ELF-1 (cell line): ENCODE data around the gene MAST4.

Source experiments
- DNase-seq: peaks from one replicate; pipeline ENCODE4 v3.0.0-alpha.2; 2016; ENCODE audit warnings: low read depth, low spot score

Gene MAST4

DNA sequence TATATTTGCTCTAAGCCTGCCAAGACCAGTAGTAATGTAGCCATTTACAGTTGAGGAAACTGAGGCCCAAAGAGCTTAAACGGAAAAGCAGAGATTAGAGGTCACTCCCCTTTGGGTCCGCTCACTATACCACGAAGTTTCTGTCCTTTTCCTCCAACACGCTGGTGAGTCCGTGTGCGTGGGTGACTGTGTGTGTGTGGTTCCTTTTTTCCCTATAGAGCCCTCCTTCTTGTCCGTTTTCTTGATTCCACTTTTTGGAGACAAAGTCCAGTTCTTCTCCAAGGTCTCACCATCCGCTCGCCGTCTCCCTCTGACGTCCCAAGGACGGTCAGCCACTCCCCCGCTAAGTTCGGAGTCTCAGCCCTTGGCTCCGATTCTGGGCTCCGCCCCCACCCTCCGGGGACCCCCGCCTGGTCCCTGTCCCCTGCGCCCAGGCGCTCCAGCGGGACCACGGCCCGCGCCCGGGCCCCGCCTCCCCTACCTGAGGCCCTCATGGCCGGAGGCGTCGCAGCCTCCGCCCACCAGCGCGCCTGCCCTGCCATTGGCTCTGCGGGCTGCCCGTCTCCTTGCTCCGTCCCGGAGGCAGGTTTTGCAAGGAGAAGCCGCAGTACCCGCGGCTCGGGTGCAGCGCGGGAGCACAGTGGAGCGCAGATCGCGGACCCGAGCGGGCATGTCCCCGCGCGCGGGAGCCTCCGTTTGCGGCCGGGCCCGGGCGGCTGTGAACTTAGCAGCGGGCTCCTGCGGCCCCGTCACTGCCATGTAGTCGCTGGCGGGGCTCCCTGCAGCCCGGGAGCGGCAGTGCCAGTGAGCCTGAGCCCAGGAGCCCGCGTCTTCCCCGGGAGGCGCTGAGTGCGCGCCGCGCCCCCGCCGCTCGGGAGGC lies at the start of gene MAST4:
MAST4 (plus strand) TSS at position 638 of the 880 bp plus-strand sequence. CDS start 263 bp downstream, outside the sequence.
- peak; percentile 94 for DNase-seq

DNA sequence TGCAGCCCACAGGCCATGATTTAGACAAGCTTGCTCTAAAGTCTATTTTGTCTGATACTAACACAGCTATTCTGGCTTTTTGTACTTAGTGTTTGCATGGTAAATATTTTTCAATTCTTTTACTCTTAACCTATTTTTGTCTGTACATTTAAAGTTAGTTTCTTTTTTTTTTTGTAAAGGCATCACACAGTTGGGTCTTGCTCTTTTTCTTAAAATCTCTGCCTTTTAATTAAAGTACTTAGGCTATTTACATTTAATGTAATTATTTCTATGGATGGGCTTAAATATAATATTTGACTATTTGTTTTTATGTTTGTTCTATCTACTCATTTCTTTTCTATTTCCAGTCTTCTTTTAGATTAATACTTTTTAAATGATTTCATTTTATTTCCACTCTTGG lies 49.7 kb upstream of the MAST4 start:
- DNase-seq, result no peak

DNA sequence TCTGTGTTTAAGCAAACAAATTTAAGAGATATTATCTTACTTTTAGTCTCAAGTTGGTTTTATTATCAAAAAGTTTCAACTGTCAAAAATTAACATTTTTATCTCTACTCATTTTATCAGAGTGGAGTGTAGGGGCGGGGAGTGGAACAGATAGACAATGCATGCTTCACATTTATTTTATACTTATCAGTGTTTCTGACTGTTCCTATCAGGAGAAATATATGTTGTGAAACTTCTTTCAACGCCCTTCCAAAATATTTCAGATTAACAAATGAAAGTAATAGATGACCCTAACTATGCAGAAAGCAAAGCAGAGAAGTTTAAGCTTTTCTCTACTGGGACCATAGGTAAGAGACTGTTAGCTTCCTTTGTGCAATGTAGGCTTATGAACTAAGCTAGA lies 44.9 kb upstream of the MAST4 start:
- no peak for DNase-seq

DNA sequence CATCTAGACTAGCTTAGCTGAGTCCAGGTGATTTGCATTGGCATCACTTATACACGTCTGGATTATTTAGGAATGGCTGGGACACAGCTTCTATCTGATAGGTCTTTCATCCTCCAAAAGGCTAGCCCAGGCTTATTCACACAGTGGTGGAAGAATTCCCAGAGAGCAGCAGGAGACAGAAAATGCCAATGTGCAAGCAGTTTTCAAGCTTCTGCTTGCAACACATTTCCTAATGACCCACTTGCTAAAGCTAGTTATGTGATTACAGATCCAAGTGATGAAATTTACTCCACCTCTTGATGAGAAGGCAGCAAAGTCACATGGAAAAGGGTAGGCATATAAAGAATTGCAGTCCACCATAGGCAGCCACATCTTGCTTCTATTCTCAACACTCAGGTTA lies 44.2 kb upstream of the MAST4 start:
- DNase-seq, result no peak

DNA sequence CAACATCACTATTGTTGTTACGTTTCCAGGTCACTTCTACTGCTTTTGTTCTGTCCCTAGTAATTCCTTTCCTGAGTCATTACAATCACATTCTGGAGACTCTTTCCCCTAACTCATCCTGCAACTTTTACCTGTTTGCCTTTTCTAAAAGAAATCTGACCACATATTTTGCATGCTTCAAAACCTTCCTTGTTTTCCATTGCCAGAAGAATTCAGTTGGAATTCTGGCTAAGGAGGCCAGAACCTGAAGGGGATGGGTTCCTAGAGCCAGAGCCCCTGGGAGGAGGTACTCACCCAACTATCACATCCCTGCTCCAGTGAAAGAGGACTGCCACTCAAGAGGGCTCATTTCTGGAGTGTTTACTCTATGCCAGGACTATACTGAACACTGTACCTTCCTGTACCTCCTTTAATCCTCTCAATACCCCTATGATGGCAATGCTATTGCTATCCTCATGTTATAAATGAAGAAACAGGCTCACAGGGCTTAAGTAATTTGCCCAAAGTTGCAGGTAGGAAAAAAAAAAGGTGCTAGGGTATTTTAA lies 42.8 kb upstream of the MAST4 start:
- peak; percentile 6 for DNase-seq

DNA sequence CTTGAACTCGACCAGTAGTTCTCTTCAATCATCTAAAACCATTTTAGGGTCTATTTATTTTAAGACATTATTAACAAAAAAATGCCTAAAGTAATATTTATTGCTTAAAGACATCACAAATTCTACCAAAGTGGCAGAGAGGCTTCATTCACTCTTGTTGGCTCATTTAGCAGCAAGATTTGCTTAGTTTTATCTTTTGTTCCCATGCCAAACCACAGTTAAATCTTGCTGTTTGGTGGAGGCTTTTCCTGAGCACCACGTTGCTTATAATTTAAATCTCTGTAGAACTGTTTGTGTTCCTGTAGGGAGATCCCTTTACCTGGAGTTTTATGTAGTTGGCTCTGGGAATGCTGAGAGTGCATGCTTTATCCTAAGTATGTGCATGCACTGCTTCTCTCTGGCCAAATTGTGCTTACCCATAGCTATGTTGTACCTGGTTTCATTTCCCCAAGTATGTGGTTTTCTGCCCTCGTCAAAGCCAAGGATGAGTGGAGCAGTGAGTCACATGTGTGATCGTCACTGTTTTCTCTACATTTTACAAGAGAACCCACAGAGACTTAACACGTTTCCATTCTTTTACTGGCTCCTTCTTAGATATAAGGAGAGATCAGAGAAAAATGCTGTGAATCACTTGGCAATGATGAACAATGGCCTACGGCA lies 42.1 kb upstream of the MAST4 start:
- no peak for DNase-seq

DNA sequence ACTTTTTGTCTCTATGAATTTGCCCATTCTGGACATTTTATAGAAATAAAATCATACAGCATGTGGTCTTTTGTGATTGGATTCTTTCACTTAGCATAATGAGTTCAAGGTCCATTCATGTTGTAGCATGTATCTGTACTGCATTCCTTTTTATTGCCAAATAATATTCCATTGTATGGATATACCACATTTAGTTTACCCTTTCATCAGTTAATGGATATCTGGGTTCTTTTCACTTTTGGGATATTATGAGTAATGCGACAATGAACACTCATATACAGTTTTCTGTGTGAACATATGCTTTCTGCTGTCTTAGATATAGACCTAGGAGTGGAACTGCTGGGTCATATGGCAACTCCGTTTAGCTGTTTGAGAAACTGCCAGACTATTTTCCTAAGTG lies 41.3 kb upstream of the MAST4 start:
- no peak for DNase-seq

DNA sequence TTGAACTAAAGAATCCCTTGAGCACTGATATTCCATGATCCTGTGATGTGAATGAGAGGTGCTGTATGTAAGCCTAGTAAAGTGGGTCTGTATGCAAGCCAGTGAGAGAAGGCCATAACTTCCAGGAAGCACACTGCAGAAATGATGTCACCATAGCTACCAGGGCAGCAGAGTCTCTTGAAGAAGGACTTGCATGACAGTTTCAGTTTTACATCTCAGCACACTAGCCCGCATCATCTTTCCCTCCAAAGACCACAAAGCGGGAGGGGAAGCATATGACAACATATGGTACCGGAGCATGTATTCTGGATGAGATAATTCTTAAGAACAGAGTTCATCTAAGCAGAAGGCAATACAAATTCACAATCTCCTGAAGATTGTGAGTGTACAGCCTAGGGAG lies 37.6 kb upstream of the MAST4 start:
- no peak for DNase-seq

DNA sequence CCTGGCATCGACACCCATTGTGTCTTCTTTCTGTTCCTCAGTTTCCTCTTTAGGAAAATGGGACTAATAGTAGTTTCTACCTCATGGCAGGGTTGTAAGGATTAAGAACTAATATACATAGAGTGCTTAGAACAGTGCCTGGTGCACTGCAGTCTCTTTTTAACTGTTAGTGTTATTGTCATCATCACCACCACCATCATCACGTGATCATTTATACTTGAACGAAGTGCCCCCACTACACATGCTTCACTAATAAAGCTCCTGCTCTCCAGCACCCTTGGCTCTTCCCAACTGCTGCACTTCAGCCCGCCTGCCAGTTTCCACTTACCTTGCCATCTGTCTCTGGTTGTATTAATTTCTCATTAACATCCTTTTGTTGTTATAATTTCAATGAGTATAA lies 35.8 kb upstream of the MAST4 start:
- no peak for DNase-seq

DNA sequence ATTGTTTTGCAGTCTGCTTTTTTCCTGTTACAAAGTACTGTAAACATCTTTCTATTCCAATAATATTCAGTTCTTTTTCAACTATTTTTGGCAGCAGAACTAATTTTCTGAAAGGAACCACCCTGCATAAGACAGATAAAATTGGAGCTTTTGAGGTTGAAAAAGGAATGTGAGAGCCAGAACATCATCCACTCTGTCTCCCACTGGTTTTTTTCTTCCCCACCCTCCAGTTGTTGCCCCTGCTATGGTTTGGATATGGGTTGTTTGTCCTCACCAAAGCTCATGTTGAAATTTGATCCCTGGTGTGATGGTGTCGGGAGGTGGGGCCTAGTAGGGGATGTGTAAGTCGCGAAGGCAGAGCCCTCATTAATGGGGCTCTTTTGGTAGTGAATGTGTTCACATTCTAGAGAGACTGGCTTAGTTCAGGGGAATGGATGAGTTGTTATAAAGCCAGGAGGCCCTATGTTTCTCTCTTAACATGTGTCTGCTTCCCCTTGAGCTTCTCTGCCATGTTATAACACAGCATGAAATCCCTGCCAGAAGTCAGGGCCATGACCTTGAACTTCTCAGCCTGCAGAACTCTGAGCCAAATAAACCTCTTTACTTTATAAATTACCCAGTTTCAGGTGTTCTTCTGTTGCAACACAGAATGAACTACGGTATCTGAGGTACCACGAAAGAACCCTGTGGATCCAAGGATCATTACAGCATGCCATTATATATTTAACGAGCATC lies 34.8 kb upstream of the MAST4 start:
- DNase-seq, result no peak

DNA sequence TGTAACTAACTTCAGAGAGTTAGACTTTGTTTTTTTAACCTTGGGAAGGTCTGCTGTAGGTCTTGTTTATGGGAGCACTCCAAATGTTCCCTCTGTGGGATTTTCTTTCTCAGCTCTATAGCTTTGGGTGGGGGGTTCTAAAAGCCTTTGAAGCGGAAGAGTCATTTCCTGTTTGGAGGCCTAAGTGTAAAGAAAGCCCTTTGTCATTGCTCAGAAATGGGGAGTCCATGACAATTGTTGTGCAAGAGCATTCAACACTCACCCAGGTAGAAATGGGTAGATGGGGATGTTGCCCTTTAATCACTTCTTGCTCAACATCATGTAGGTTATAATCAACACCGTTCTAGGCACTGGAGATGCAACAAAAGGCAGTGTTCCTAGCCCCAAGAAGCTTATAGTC lies 30.3 kb upstream of the MAST4 start:
- no peak for DNase-seq

DNA sequence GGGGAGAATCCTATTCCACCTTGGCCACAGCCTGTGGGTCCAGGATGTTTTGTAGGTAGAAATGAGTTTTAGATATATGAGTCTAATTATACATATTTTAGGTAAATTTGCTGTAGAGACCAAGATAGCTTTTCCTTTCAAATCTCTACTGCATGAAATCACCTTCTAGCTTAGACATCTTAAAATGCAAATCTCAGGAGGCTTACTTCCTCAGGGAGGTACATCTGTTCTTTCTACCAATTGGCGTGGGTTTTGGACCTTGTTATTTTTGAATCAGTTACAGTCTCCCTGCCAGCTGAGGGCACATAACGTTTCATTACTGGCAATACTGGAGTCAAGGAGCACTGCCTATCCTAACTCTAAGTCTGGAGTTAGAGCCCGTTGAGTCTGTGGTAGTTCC lies 28.7 kb upstream of the MAST4 start:
- DNase-seq, result no peak

DNA sequence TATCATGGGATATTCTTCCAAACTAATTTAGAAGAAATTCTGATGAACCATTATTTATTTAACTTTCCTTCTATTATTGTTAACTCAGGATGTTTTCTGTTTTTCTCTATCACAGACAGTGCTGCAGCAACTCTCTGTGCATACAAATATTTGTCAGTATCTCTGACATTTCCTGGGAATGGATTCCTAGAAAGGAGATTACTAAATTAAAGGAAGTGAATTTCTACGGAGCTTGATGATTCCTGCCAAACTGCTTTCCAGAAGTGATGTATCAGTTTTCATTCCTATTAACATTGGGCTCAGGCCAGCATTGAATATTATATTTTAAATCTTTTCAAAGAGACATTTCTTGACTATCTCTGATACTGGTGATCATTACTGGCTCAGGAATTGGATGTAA lies 26.0 kb upstream of the MAST4 start:
- DNase-seq, result no peak

DNA sequence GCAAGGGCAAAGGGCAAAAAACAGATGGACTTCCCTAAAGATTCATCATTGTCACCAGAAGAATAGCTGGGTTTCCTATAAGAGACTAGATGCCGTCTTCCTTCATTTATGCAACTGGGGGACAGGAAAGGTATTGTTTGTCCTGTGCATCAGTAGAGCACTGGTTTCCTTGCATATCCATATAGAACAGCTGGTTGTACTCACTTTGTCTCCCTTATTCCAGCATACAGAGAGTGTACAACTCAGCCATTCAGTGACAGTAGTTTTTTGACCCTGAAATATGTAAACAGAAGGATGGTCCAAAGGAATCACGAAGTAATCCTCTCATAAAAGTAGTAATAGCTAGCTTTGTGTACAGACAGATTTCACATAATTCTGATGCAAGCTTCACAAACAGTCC lies 22.5 kb upstream of the MAST4 start:
- no peak for DNase-seq

DNA sequence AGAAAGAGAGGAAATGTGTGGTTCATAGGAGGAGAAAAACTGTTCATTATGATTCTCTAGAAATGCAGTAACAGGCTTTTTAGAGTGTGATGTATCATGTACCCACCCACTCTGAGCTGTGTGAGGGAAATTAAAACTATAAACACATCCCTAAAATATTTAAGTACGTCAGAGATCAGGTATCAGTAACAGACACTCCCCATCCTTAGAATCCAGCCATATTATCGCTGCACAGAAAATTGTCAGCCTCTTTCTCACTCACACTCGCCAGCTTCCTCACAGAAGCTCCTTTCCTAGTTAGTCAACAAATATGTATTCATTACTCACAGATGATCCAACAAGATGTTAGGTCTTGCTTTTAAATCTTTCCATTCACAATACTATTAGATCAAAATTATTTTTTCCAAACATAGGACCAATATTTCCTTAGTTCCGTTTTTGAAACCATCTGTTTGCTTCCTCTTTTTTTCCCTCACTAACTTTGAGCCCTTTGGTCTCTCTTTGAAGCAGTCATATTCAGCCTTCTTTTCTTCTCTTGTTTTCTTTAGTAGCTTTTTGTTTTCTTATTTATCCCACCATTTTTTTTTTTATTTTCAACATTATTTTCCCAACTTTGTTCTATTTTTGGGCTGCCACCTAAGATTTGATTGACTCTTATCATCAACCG lies 13.6 kb upstream of the MAST4 start:
- DNase-seq, result no peak

DNA sequence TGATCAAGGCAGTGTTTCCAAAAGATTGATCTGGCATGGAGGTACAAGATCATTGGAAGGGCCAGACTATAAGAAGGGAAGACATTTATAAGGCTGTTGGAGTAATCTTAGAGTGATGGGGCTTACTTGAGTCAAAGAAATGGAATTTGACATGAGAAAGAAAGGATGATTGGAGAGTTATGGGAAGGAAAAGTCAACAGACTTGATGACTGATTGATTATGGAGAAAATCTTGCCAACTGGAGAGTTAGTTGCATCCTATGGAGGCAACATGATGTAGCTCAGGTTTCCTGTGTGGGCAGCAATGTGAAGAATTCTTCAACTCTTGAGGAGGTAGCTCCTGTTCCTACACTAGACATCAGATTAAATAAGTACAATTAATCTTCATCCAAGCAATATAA lies 10.9 kb upstream of the MAST4 start:
- no peak for DNase-seq

DNA sequence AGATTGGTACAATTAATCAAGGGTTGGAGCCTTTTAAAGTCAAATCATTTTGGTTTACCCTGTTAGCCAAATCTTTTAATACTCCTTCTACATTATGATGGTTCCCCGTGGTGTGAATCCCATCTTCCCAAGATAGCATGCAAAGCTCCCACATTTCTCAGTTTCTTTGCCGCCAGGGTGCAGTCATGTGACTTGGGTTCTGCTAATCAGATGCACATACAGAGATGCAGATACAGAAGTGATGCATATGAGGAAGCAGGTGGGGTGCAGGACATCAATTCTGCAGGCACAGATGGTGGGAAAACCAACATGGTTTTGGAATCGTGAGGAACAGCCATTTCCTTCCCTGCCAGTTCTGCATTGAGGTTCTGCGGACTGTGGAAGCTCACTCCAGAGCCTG lies 8.4 kb upstream of the MAST4 start:
- DNase-seq, result no peak

DNA sequence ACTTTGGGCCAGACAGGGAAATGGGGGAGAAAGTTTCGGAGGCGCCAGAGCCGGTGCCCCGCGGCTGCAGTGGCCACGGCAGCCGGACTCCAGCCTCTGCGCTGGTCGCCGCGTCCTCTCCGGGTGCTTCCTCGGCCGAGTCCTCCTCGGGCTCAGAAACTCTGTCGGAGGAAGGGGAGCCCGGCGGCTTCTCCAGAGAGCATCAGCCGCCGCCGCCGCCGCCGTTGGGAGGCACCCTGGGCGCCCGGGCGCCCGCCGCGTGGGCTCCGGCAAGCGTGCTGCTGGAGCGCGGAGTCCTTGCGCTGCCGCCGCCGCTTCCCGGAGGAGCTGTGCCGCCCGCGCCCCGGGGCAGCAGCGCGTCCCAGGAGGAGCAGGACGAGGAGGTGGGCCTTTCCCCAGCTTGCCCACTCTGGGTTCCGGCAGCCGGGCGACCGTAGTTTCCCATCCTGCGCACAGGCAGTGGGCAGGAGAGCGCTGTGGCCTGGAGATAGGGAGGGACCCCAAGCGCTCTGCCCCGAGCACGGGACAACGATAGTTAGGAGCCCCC lies 516 bp downstream of the MAST4 start:
- no peak for DNase-seq

DNA sequence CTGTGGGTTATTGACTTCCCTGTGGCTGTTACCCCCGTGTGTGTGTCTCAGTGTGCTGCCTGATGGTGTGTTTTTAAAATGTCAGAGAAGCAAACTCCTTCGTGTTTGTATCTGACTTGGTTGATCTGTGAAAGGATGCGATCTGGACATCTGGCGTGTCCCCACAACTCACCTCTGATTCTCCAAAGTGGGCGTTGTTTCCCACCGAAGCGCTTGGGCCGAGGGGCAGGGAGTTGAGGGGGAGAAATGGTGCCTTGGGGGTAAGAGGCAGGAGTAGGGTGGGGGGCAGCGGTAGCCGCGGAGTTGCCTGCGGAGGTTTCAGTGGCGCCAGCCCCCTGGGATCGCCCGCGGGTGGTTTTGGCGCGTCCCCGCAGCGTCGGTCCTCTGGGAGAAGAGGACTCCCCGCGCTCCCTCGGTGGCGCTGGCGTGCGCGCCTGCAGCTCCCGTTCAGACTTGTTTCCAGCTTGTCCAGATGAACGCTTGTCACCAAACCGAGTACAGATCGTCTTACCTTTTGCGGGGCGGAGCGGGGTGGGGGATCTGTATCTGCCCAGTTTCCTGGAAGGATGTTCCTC lies 1.1 kb downstream of the MAST4 start:
- DNase-seq, result peak; percentile 33

DNA sequence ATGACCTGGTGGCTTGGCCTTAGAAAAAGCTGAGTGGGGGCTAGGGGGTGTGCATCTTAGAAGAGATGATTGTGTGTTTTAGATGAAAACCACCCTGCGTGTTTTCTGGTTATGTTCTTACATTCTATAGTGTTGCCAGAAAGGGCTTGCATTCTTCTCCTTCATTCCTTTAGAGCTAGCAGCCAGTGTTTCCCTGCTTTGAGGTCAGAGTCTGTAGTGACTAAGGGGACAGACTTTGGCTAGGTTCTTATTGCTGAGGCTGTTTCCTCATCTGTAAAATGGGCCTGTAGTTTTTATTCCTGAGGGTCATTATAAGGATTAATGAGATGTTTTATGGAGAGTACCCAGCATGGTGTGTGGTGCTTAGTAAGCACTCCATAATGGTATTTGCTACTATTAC lies 6.4 kb downstream of the MAST4 start:
- no peak for DNase-seq

DNA sequence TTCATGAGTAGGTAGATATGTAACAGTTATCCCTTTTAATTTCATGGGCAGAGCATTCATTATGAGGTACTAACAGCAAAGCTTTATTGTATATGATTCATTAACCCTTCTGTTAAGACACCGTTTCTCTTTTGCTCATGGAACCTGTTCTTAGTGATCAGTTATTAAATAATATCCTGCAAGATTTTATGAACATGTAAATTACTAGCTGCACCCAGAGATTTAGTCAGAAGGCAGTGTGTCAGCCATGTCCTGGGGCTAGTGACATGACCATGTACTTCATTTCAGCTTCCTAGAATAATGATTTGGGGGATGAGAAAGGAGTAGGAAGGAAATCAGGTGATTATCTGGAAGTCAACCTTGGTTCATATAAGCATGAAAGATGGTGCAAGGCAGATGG lies 7.0 kb downstream of the MAST4 start:
- DNase-seq, result no peak
